Measurements from ENCODE around the gene SLC22A16.

SLC22A16 gene

GRCh38 chr6:110447761-110448160, 28.7 kb downstream of the SLC22A16 start:
- no peak for DNase-seq (ENCODE audit: low read depth)

GRCh38 chr6:110446405-110446804, 30.0 kb downstream of the SLC22A16 start:
- DNase-seq (ENCODE audit: low read depth): no peak

- no peak for DNase-seq (ENCODE audit: low read depth)
Observed at GRCh38 chr6:110440026-110440425, 36.4 kb downstream of the SLC22A16 start.

- DNase-seq (ENCODE audit: low read depth): no peak
Observed at GRCh38 chr6:110439356-110439755, 37.1 kb downstream of the SLC22A16 start.

GRCh38 chr6:110434961-110435602, 41.3 kb downstream of the SLC22A16 start:
- DNase-seq (ENCODE audit: low read depth): no peak

GRCh38 chr6:110432285-110432900, 44.0 kb downstream of the SLC22A16 start:
- no peak for DNase-seq (ENCODE audit: low read depth)

- DNase-seq (ENCODE audit: low read depth): no peak
Observed at GRCh38 chr6:110430741-110431140, 45.7 kb downstream of the SLC22A16 start.

GRCh38 chr6:110430236-110430635, 46.2 kb downstream of the SLC22A16 start:
- DNase-seq (ENCODE audit: low read depth): no peak

GRCh38 chr6:110428153-110428552, 48.3 kb downstream of the SLC22A16 start:
- no peak for DNase-seq (ENCODE audit: low read depth)

- no peak for DNase-seq (ENCODE audit: low read depth)
Observed at GRCh38 chr6:110425816-110426215, 50.6 kb downstream of the SLC22A16 start.

GRCh38 chr6:110422444-110422822, 54.0 kb downstream of the SLC22A16 start:
- DNase-seq (ENCODE audit: low read depth): no peak

GRCh38 chr6:110421749-110422443, 54.5 kb downstream of the SLC22A16 start:
- DNase-seq (ENCODE audit: low read depth): no peak

GRCh38 chr6:110419028-110419739, 57.2 kb downstream of the SLC22A16 start:
- DNase-seq (ENCODE audit: low read depth): no peak

GRCh38 chr6:110418594-110418993, 57.8 kb downstream of the SLC22A16 start:
- DNase-seq (ENCODE audit: low read depth): no peak

GRCh38 chr6:110415086-110415916, 61.1 kb downstream of the SLC22A16 start, which contains the start of gene DDO:
Gene DDO, minus strand, starts transcription at chr6:110415575. Its CDS starts 2,113 bp downstream, at chr6:110413462.
- no peak for DNase-seq (ENCODE audit: low read depth)

- no peak for DNase-seq (ENCODE audit: low read depth)
Observed at GRCh38 chr6:110414669-110415068, 61.7 kb downstream of the SLC22A16 start.

- no peak for DNase-seq (ENCODE audit: low read depth)
Observed at GRCh38 chr6:110412360-110412759, 64.1 kb downstream of the SLC22A16 start.

- DNase-seq (ENCODE audit: low read depth): no peak
Observed at GRCh38 chr6:110410511-110410910, 65.9 kb downstream of the SLC22A16 start.

- DNase-seq (ENCODE audit: low read depth): no peak
Observed at GRCh38 chr6:110409794-110410193, 66.6 kb downstream of the SLC22A16 start.

GRCh38 chr6:110408901-110409300, 67.5 kb downstream of the SLC22A16 start:
- no peak for DNase-seq (ENCODE audit: low read depth)

- no peak for DNase-seq (ENCODE audit: low read depth)
Observed at GRCh38 chr6:110404607-110405006, 71.8 kb downstream of the SLC22A16 start.

All from stimulated activated CD8-positive, alpha-beta memory T cell treated with anti-CD3 and anti-CD28 coated beads, Interleukin-4, amount 100 ng/mL, for 24 hours (primary cell).